PC-9 (cell line): ENCODE data around the gene RHOF. TPM values are rescaled to one million over a fixed set of nuclear protein-coding genes. Genes with fewer than 3 reads are reported as not detected.
A peak's percentile ranks its signal among the peaks of the same experiment; 100 is the strongest.

Source experiments
- BruUV-seq: library from RNA; stranded (reverse); fragments of 400-500 nt; replicated peaks from 2 replicates; lab custom pipeline; 2021; lab: Mats Ljungman, UMichigan
- CTCF ChIA-PET: fragments of 300-600 bp; sonication (Branson Sonifier 250); formaldehyde crosslinking; loops from one replicate; lab custom pipeline; 2022; ENCODE audit warnings: antibody characterized with exemption; lab: Charles Lee
- POLR2A ChIA-PET: fragments of 300-600 bp; sonication (Branson Sonifier 250); formaldehyde crosslinking; loops from one replicate; lab custom pipeline; 2022; ENCODE audit warnings: antibody characterized with exemption; ENCODE audit not compliant: unreplicated experiment; lab: Charles Lee
- DNase-seq, 2 experiments: peaks; one replicate each; pipeline versions ENCODE4 v3.0.0 to v3.0.0-alpha.2; 2015 to 2022; ENCODE audit warnings: mixed read lengths in 1 of 2
- H2AFZ ChIP-seq: fragments of 200-600 bp; sonication (generic); 2 replicates; pipeline ENCODE4 v1.8.1; 2017; ENCODE audit warnings: antibody characterized with exemption
- H3F3A ChIP-seq: fragments of 200-600 bp; sonication (generic); 2 replicates; pipeline ENCODE4 v1.8.1; 2017; ENCODE audit warnings: antibody characterized with exemption, mild to moderate bottlenecking, low read depth; ENCODE audit not compliant: insufficient read depth
- H3K27ac ChIP-seq: fragments of 200-600 bp; sonication (generic); 2 replicates; pipeline ENCODE4 v1.6.1; 2016; ENCODE audit warnings: mixed run types
- H3K27me3 ChIP-seq: fragments of 200-600 bp; sonication (generic); 2 replicates; pipeline ENCODE4 v1.6.1; 2016; ENCODE audit warnings: low read depth, mixed run types; ENCODE audit not compliant: insufficient read depth
- H3K36me3 ChIP-seq: fragments of 200-600 bp; sonication (generic); 2 replicates; pipeline ENCODE4 v1.6.1; 2016; ENCODE audit warnings: low read depth, mixed run types
- H3K4me1 ChIP-seq: fragments of 200-600 bp; sonication (generic); replicated peaks from 2 replicates; pipeline ENCODE4 v1.6.1; 2016; ENCODE audit warnings: mixed run types; ENCODE audit not compliant: insufficient read depth
- H3K4me2 ChIP-seq: fragments of 200-600 bp; sonication (generic); 2 replicates; pipeline ENCODE4 v1.6.1; 2017; ENCODE audit warnings: mixed run types
- H3K4me3 ChIP-seq: fragments of 200-600 bp; sonication (generic); 2 replicates; pipeline ENCODE4 v1.6.1; 2016; ENCODE audit warnings: mixed run types
- H3K79me2 ChIP-seq: fragments of 200-600 bp; sonication (generic); 2 replicates; pipeline ENCODE4 v1.6.1; 2017; ENCODE audit warnings: low read depth, mixed run types
- H3K9me2 ChIP-seq: fragments of 200-600 bp; sonication (generic); 2 replicates; pipeline ENCODE4 v1.8.1; 2017; ENCODE audit warnings: mild to moderate bottlenecking; ENCODE audit not compliant: insufficient read depth
- H3K9me3 ChIP-seq: fragments of 200-600 bp; sonication (generic); 2 replicates; pipeline ENCODE4 v1.8.1; 2016; ENCODE audit warnings: low read depth; ENCODE audit not compliant: insufficient read depth
- H4K20me1 ChIP-seq: fragments of 200-600 bp; sonication (generic); 2 replicates; pipeline ENCODE4 v1.8.1; 2017; ENCODE audit not compliant: insufficient read depth
- EZH2 ChIP-seq: fragments of 200-600 bp; sonication (generic); IDR thresholded peaks from 2 replicates; pipeline ENCODE4 v1.8.0; 2017; ENCODE audit warnings: antibody characterized with exemption, low read depth
- intact Hi-C: fragments of 100-400 bp; cut with micrococcal nuclease; formaldehyde crosslinking; loops from one replicate; pipeline ENCODE4 v1.10.0; 2022; ENCODE audit not compliant: unreplicated experiment
- total RNA-seq: library from RNA; stranded (reverse); gene quantifications from 2 replicates; pipeline ENCODE4 v1.2.3, GENCODE V29; 2021
- TF ChIP-seq, protein P1 (sequence below): fragments of 200-600 bp; sonication (generic); conservative IDR thresholded peaks from 2 replicates; pipeline ENCODE4 v1.6.1; 2017; ENCODE audit warnings: mixed run types, antibody characterized with exemption, mild to moderate bottlenecking, moderate library complexity

The RHOF gene
- total RNA-seq, 1 experiment from 2014 or later: 179 TPM

DNA sequence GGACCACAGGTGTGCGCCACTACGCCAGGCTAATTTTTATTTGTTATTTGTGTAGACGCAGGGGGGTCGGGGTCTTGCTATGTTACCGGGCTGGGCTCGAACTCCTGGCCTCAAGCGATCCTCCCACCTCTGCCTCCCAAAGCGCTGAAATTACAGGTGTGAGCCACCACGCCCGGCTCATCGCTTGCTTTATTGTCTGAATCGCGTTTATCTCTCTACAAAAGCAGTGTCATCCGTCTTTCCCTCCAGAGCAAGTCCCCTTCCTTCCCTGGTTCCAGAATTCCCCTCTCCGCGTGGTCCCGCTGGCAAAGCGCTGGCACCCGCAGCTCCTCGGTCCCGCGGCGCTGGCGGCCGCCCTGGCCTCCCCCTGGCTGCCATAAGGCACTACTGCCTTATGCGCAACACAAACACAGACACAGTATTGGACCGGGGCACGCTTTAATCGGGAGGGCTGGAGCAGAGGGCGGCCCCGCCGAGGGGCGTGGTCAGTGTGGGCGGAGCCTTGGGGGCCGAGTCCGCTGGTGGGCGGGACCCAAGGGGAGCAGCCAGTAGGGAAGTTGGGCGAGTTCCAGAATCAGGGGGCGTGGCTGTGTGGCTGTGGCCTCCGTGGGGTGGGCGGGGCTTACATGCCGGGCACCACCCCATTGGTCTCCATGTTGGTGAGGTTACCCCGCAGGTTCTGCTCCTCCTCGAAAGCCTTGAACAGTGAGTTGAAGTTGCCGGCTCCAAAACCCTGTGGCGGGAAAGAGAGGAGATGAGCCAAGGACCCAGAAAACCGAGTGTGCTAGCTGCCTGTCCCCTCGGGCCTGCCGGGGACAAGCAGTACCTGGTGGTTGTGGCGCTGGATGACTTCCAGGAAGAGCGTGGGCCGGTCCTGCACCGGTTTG lies 45.9 kb upstream of the RHOF start:
- peak overlapping the region; percentile 78 for H2AFZ ChIP-seq
- no peaks in the 10 kb centered on the region for H3K9me3 ChIP-seq
- no TSS peak for BruUV-seq
- intact Hi-C loops: loop anchor here (1.0 kb wide), 1 partner anchor 49 kb away; the partner anchor contains the start of gene PSMD9
- H3K4me3 ChIP-seq: peak overlapping the region; percentile 60
- POLR2A ChIA-PET: no interaction called here
- no peaks in the 10 kb centered on the region for H3K27me3 ChIP-seq
- H3K4me1 ChIP-seq: no peaks in the 10 kb centered on the region; the same call in 1 of the 2 replicates
- H3K27ac ChIP-seq: no peak overlapping the region
- H3K36me3 ChIP-seq: no peaks in the 10 kb centered on the region
- peaks cover 16% of the 10 kb centered on the region; the same call in 1 of the 2 replicates for H3F3A ChIP-seq
- H4K20me1 ChIP-seq: no peaks in the 10 kb centered on the region
- no peaks in the 10 kb centered on the region for H3K9me2 ChIP-seq
- CTCF ChIA-PET: interaction anchor here (0.6 kb wide), 1 partner anchor 578 kb away, joined by 3 read pairs; no protein-coding TSS in a partner anchor
- DNase-seq: peak; percentile 91 to 100
- TF ChIP-seq, protein P1, sequence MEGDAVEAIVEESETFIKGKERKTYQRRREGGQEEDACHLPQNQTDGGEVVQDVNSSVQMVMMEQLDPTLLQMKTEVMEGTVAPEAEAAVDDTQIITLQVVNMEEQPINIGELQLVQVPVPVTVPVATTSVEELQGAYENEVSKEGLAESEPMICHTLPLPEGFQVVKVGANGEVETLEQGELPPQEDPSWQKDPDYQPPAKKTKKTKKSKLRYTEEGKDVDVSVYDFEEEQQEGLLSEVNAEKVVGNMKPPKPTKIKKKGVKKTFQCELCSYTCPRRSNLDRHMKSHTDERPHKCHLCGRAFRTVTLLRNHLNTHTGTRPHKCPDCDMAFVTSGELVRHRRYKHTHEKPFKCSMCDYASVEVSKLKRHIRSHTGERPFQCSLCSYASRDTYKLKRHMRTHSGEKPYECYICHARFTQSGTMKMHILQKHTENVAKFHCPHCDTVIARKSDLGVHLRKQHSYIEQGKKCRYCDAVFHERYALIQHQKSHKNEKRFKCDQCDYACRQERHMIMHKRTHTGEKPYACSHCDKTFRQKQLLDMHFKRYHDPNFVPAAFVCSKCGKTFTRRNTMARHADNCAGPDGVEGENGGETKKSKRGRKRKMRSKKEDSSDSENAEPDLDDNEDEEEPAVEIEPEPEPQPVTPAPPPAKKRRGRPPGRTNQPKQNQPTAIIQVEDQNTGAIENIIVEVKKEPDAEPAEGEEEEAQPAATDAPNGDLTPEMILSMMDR: no peak; the same call in 1 of the 2 replicates
- TF ChIP-seq EZH2: no peak
- no peaks in the 10 kb centered on the region for H3K79me2 ChIP-seq
- H3K4me2 ChIP-seq: peak overlapping the region; percentile 76

DNA sequence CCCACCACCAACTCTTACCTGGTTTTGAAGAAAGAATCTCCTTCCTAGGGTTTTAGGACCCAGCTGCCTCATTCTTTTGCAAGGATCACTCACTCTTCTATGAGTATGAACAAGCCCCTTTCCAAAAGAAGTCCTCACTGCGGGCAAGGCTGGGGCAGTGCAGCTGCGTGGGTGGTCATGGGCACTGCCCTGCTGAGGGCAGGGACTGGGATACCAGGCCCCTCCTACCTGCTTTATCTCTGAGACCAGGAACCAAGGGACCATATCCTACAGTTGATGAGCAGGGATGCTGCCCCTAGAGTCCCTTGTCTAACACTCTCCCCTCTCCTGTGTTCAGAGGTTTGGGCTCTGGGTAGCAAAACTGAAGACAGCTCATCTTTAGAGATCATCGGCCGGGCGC lies 44.6 kb upstream of the RHOF start:
- H3F3A ChIP-seq: peaks cover 22% of the 10 kb centered on the region; the same call in 1 of the 2 replicates
- CTCF ChIA-PET: interaction anchor here (1.0 kb wide), 1 partner anchor 23 kb away, joined by 3 read pairs; no protein-coding TSS in a partner anchor
- no TSS peak for BruUV-seq
- no peaks in the 10 kb centered on the region for H3K79me2 ChIP-seq
- H3K4me1 ChIP-seq: no peaks in the 10 kb centered on the region; the same call in 1 of the 2 replicates
- H3K27ac ChIP-seq: no peak overlapping the region
- H4K20me1 ChIP-seq: no peaks in the 10 kb centered on the region
- H2AFZ ChIP-seq: no peak overlapping the region
- no peaks in the 10 kb centered on the region for H3K36me3 ChIP-seq
- no peaks in the 10 kb centered on the region for H3K27me3 ChIP-seq
- no peak overlapping the region for H3K4me3 ChIP-seq
- no peak overlapping the region for H3K4me2 ChIP-seq
- no peak for DNase-seq
- H3K9me3 ChIP-seq: no peaks in the 10 kb centered on the region
- no peaks in the 10 kb centered on the region for H3K9me2 ChIP-seq
- TF ChIP-seq, protein P1: no peak
- POLR2A ChIA-PET: interaction anchor here (0.6 kb wide), 1 partner anchor 628 kb away, joined by 4 read pairs; no protein-coding TSS in a partner anchor
- intact Hi-C loops: no loop called here

DNA sequence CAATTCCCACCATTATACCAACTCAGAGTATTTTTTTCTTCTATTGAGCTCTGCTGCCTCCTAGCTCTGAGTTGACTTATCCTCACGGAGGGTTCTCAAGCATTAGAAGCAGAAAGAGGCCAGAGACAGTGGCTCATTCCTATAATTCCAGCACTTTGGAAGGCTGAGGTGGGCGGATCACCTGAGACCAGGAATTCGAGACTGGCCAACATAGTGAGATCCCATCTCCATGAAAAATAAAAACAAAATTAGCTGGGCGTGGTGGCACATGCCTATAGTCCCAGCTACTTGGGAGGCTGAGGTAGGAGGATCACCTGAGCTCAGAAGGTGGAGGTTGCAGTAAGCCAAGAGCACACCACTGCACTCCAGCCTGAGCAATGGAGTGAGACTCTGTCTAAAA lies 44.2 kb upstream of the RHOF start:
- H3K9me2 ChIP-seq: no peaks in the 10 kb centered on the region
- ChIA-PET POLR2A (no interaction called here), CTCF (interaction anchor here (0.6 to 1.0 kb wide), 2 partner anchors 22 to 41 kb away, joined by 3 to 4 read pairs; no protein-coding TSS in a partner anchor)
- intact Hi-C loops: no loop called here
- no peaks in the 10 kb centered on the region for H3K27me3 ChIP-seq
- no peak overlapping the region for H3K27ac ChIP-seq
- H3K36me3 ChIP-seq: no peaks in the 10 kb centered on the region
- H3F3A ChIP-seq: peaks cover 22% of the 10 kb centered on the region; the same call in 1 of the 2 replicates
- DNase-seq: no peak
- H3K4me3 ChIP-seq: no peak overlapping the region
- H3K79me2 ChIP-seq: no peaks in the 10 kb centered on the region
- H3K4me2 ChIP-seq: no peak overlapping the region
- H2AFZ ChIP-seq: no peak overlapping the region
- no peaks in the 10 kb centered on the region for H3K9me3 ChIP-seq
- no peaks in the 10 kb centered on the region for H3K4me1 ChIP-seq
- TF ChIP-seq EZH2: no peak
- TF ChIP-seq, protein P1: no peak
- no TSS peak for BruUV-seq
- no peaks in the 10 kb centered on the region for H4K20me1 ChIP-seq
